Vagina (tissue), 2 donors: ENCODE measurements around the gene CDON.

Experiments used
- POLR2A ChIP-seq, 2 donors: fragments of 450-650 bp; IDR thresholded peaks; one replicate each; pipeline ENCODE4 v1.6.1; 2017; ENCODE audit warnings: antibody characterized with exemption in 2 of 2, mild to moderate bottlenecking in 2 of 2, moderate library complexity in 2 of 2
- TF ChIP-seq, protein P1 (sequence below), 3 experiments: fragments of 450-650 bp in 2 of 3; fragments of 200-600 bp in 1 of 3; sonication (generic) in 1 of 3; IDR thresholded peaks; one replicate each; pipeline ENCODE4 v1.5.1; 2017 to 2019; ENCODE audit warnings: antibody characterized with exemption in 3 of 3, mild to moderate bottlenecking in 2 of 3, moderate library complexity in 2 of 3

DNA sequence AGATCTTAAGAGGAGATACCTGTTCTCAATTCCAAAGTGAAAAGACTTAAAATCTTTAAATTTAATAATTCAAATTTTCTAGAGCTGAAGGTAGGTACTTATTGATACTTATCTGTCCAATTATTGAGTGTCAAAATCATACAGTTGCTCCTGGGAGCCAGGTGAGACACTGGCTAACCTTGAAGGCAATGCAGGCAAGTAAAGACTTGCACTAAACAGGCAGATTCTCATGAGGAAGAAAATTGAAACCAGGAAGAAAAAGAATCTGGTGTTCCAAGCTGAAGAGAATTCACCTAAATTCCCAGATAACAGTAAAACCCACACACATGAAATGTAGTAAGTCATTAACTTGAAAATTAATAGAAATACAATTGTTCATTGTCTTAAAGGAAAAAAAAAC, 86.5 kb downstream of the CDON start:
- TF ChIP-seq, protein P1, sequence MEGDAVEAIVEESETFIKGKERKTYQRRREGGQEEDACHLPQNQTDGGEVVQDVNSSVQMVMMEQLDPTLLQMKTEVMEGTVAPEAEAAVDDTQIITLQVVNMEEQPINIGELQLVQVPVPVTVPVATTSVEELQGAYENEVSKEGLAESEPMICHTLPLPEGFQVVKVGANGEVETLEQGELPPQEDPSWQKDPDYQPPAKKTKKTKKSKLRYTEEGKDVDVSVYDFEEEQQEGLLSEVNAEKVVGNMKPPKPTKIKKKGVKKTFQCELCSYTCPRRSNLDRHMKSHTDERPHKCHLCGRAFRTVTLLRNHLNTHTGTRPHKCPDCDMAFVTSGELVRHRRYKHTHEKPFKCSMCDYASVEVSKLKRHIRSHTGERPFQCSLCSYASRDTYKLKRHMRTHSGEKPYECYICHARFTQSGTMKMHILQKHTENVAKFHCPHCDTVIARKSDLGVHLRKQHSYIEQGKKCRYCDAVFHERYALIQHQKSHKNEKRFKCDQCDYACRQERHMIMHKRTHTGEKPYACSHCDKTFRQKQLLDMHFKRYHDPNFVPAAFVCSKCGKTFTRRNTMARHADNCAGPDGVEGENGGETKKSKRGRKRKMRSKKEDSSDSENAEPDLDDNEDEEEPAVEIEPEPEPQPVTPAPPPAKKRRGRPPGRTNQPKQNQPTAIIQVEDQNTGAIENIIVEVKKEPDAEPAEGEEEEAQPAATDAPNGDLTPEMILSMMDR (IDR thresholded peaks at IDR 0.05) = no peak
- no peak for TF ChIP-seq POLR2A (IDR thresholded peaks at IDR 0.05)
